H9 (cell line): ENCODE data around the gene GAS6. TPM values are rescaled to one million over a fixed set of nuclear protein-coding genes. Genes with fewer than 3 reads are reported as not detected.

ENCODE experiments used
- DNase-seq: peaks from one replicate; pipeline ENCODE4 v3.0.0-alpha.2; 2017
- H2AFZ ChIP-seq: one replicate; pipeline ENCODE4 v1.6.1; 2013; ENCODE audit warnings: mild to moderate bottlenecking, low read length, control low read depth, moderate library complexity
- H2AK5ac ChIP-seq: 2 replicates; pipeline ENCODE4 v1.6.1; 2013; ENCODE audit warnings: low read length, control low read depth, mixed read lengths; ENCODE audit not compliant: insufficient read length
- H2BK120ac ChIP-seq: one replicate; pipeline ENCODE4 v1.6.1; 2013; ENCODE audit warnings: low read depth, mild to moderate bottlenecking, low read length, control low read depth, inconsistent platforms; ENCODE audit not compliant: poor library complexity, severe bottlenecking
- H2BK12ac ChIP-seq: 2 replicates; pipeline ENCODE4 v1.6.1; 2013; ENCODE audit warnings: low read length, control low read depth, mixed read lengths, low read depth; ENCODE audit not compliant: insufficient read length
- H2BK15ac ChIP-seq: 2 replicates; pipeline ENCODE4 v1.6.1; 2013; ENCODE audit warnings: low read depth, low read length, control low read depth
- H2BK20ac ChIP-seq: one replicate; pipeline ENCODE4 v1.6.1; 2013; ENCODE audit warnings: low read depth, mild to moderate bottlenecking, low read length, control low read depth, inconsistent platforms; ENCODE audit not compliant: poor library complexity, severe bottlenecking
- H2BK5ac ChIP-seq: 2 replicates; pipeline ENCODE4 v1.6.1; 2013; ENCODE audit warnings: low read length, control low read depth, mixed read lengths; ENCODE audit not compliant: insufficient read length
- H3K14ac ChIP-seq: 2 replicates; pipeline ENCODE4 v1.6.1; 2013; ENCODE audit warnings: low read length, control low read depth; ENCODE audit not compliant: insufficient read depth
- H3K18ac ChIP-seq: 2 replicates; pipeline ENCODE4 v1.6.1; 2013; ENCODE audit warnings: low read depth, mild to moderate bottlenecking, mixed read lengths, low read length, control low read depth; ENCODE audit not compliant: insufficient read length
- H3K23ac ChIP-seq: 2 replicates; pipeline ENCODE4 v1.6.1; 2013; ENCODE audit warnings: low read length, control low read depth, mixed read lengths, low read depth; ENCODE audit not compliant: insufficient read length
- H3K23me2 ChIP-seq: 2 replicates; pipeline ENCODE4 v1.6.1; 2013; ENCODE audit warnings: low read depth, mild to moderate bottlenecking, mixed read lengths, low read length, control low read depth; ENCODE audit not compliant: insufficient read length, poor library complexity, severe bottlenecking
- H3K27ac ChIP-seq: 2 replicates; pipeline ENCODE4 v1.5.1; 2013; ENCODE audit warnings: low read length, control low read depth, mixed read lengths, low read depth; ENCODE audit not compliant: insufficient read length
- H3K27me3 ChIP-seq: 2 replicates; pipeline ENCODE4 v1.6.1; 2013; ENCODE audit warnings: low read length, control low read depth, inconsistent platforms; ENCODE audit not compliant: insufficient read depth
- H3K4ac ChIP-seq: 2 replicates; pipeline ENCODE4 v1.6.1; 2013; ENCODE audit warnings: low read depth, mild to moderate bottlenecking, control low read depth, inconsistent platforms, low read length, moderate library complexity
- H3K4me1 ChIP-seq: 2 replicates; pipeline ENCODE4 v1.6.1; 2013; ENCODE audit warnings: low read length, control low read depth, inconsistent platforms; ENCODE audit not compliant: insufficient read depth
- H3K4me2 ChIP-seq: 2 replicates; pipeline ENCODE4 v1.6.1; 2013; ENCODE audit warnings: low read length, control low read depth, mixed read lengths; ENCODE audit not compliant: insufficient read length, insufficient read depth
- H3K56ac ChIP-seq: 2 replicates; pipeline ENCODE4 v1.6.1; 2013; ENCODE audit warnings: low read depth, mild to moderate bottlenecking, mixed read lengths, low read length, control low read depth; ENCODE audit not compliant: insufficient read length
- H3K79me1 ChIP-seq: 2 replicates; pipeline ENCODE4 v1.6.1; 2013; ENCODE audit warnings: low read depth, mild to moderate bottlenecking, moderate library complexity, low read length, control low read depth, inconsistent platforms; ENCODE audit not compliant: insufficient read depth, poor library complexity, severe bottlenecking
- H3K79me2 ChIP-seq: 2 replicates; pipeline ENCODE4 v1.6.1; 2013; ENCODE audit warnings: low read length, control low read depth, inconsistent platforms; ENCODE audit not compliant: insufficient read depth
- H3K9ac ChIP-seq: 2 replicates; pipeline ENCODE4 v1.6.1; 2013; ENCODE audit warnings: low read length, control low read depth, mixed read lengths; ENCODE audit not compliant: insufficient read length; ENCODE audit errors: extremely low read depth
- H3K9me3 ChIP-seq: one replicate; pipeline ENCODE4 v1.6.1; 2013; ENCODE audit warnings: low read depth, low read length, inconsistent platforms; ENCODE audit not compliant: control insufficient read depth
- H3T11ph ChIP-seq: one replicate; pipeline ENCODE4 v1.6.1; 2013; ENCODE audit warnings: mild to moderate bottlenecking, low read length, control low read depth, inconsistent platforms
- H4K20me1 ChIP-seq: one replicate; pipeline ENCODE4 v1.6.1; 2013; ENCODE audit not compliant: control insufficient read depth, insufficient read length, insufficient read depth
- H4K5ac ChIP-seq: 2 replicates; pipeline ENCODE4 v1.6.1; 2013; ENCODE audit warnings: low read depth, mild to moderate bottlenecking, mixed read lengths, low read length, control low read depth; ENCODE audit not compliant: insufficient read length
- H4K8ac ChIP-seq: replicated peaks from 2 replicates; pipeline ENCODE4 v1.6.1; 2013; ENCODE audit warnings: low read length, control low read depth, mixed read lengths, low read depth; ENCODE audit not compliant: insufficient read length
- H4K91ac ChIP-seq: 2 replicates; pipeline ENCODE4 v1.6.1; 2013; ENCODE audit warnings: low read depth, mild to moderate bottlenecking, moderate library complexity, mixed read lengths, low read length, control low read depth; ENCODE audit not compliant: insufficient read length
- H3K27ac Mint-ChIP-seq, 3 experiments: 2 replicates in 2 of 3; 3 replicates in 1 of 3; pipeline ENCODE4 v1.8.0; 2020 to 2021; ENCODE audit warnings: mixed read lengths in 3 of 3, mild to moderate bottlenecking in 1 of 3, moderate library complexity in 1 of 3
- H3K27me3 Mint-ChIP-seq: 2 replicates; pipeline ENCODE4 v1.8.0; 2021; ENCODE audit warnings: low read depth, mild to moderate bottlenecking, moderate library complexity, mixed read lengths
- H3K36me3 Mint-ChIP-seq, 3 experiments: 2 replicates in 2 of 3; 3 replicates in 1 of 3; pipeline ENCODE4 v1.8.0; 2020 to 2021; ENCODE audit warnings: low read depth in 3 of 3, mixed read lengths in 3 of 3; ENCODE audit not compliant: insufficient read depth in 1 of 3
- H3K4me1 Mint-ChIP-seq, 2 experiments: 2 replicates each; pipeline ENCODE4 v1.8.0; 2020; ENCODE audit warnings: mixed read lengths in 2 of 2
- H3K4me3 Mint-ChIP-seq, 2 experiments: 2 replicates in 1 of 2; 3 replicates in 1 of 2; pipeline ENCODE4 v1.8.0; 2020 to 2021; ENCODE audit warnings: mild to moderate bottlenecking in 2 of 2, mixed read lengths in 2 of 2, moderate library complexity in 1 of 2
- H3K9me3 Mint-ChIP-seq, 2 experiments: 2 replicates in 1 of 2; 3 replicates in 1 of 2; pipeline ENCODE4 v1.8.0; 2020; ENCODE audit warnings: mild to moderate bottlenecking in 2 of 2, mixed read lengths in 2 of 2, moderate library complexity in 1 of 2
- CTCF ChIP-seq: fragments of 200-600 bp; sonication (generic); conservative IDR thresholded peaks from 3 replicates; pipeline ENCODE4 v1.8.0; 2021; ENCODE audit warnings: antibody characterized with exemption, mild to moderate bottlenecking
- WGBS: extraction: QIAGEN DNeasy Blood & Tissue Kit; methylation state at CpG from one replicate; pipeline ENCODE4 v1.1.7; 2013; ENCODE audit warnings: missing lambda C conversion rate, low lambda C conversion rate, mixed read lengths; ENCODE audit not compliant: insufficient read length; ENCODE audit errors: extremely low coverage; 5-methylcytosine and 5-hydroxymethylcytosine counted together
- total RNA-seq: library from RNA; stranded (reverse); gene quantifications from 2 replicates; pipeline ENCODE4 v1.2.1, GENCODE V29; 2021

GAS6 gene
- total RNA-seq, 1 experiment from 2014 or later: 20.5 TPM

GRCh38 chr13:113882716-113883115 is 18.8 kb upstream of the GAS6 start:
- H3K14ac ChIP-seq: no peak overlapping the region
- no peak overlapping the region for H3K4ac ChIP-seq
- no peaks in the 10 kb centered on the region for H3K79me1 ChIP-seq
- H3K56ac ChIP-seq: no peak overlapping the region
- H3K27me3 ChIP-seq: no peaks in the 10 kb centered on the region
- H3K36me3 Mint-ChIP-seq: no peaks in the 10 kb centered on the region; a peak in 2 of 7 replicates
- no peaks in the 10 kb centered on the region for H3K23me2 ChIP-seq
- no peak overlapping the region for H4K91ac ChIP-seq
- no peak overlapping the region for H2AFZ ChIP-seq
- H3K9me3 Mint-ChIP-seq: no peaks in the 10 kb centered on the region
- no peak overlapping the region for H2AK5ac ChIP-seq
- no peak for DNase-seq
- H3K4me3 Mint-ChIP-seq: no peak overlapping the region
- no peak overlapping the region for H2BK20ac ChIP-seq
- H2BK15ac ChIP-seq: no peak overlapping the region
- H3K27ac Mint-ChIP-seq: no peak overlapping the region
- no peaks in the 10 kb centered on the region for H3K4me1 ChIP-seq
- peaks cover 3 to 6% of the 10 kb centered on the region in 2 experiments; a peak in 2 of 4 replicates for H3K4me1 Mint-ChIP-seq
- no peak overlapping the region for H3K9ac ChIP-seq
- H3K18ac ChIP-seq: no peak overlapping the region
- H3K9me3 ChIP-seq: no peaks in the 10 kb centered on the region
- H2BK120ac ChIP-seq: no peak overlapping the region
- no peaks in the 10 kb centered on the region for H4K20me1 ChIP-seq
- H4K8ac ChIP-seq: no peak overlapping the region
- H3K27me3 Mint-ChIP-seq: peaks cover 7% of the 10 kb centered on the region; the same call in 1 of the 2 replicates
- no peak overlapping the region for H3T11ph ChIP-seq
- H3K23ac ChIP-seq: no peak overlapping the region
- no peak overlapping the region for H2BK5ac ChIP-seq
- no peak overlapping the region for H3K4me2 ChIP-seq
- WGBS: no CpG with 5 or more reads among the region's 20 CpGs
- H4K5ac ChIP-seq: no peak overlapping the region
- no peak overlapping the region for H3K27ac ChIP-seq
- no peak for TF ChIP-seq CTCF
- H3K79me2 ChIP-seq: no peaks in the 10 kb centered on the region
- no peak overlapping the region for H2BK12ac ChIP-seq
